Karpas-422 (cell line): ENCODE measurements around the gene ARHGAP22. TPM values are rescaled to one million over a fixed set of nuclear protein-coding genes. Genes with fewer than 3 reads are reported as not detected.
A peak's percentile ranks its signal among the peaks of the same experiment; 100 is the strongest.

Experiments
- DNase-seq: peaks from one replicate; pipeline ENCODE4 v3.0.0-alpha.2; 2015
- H2AFZ ChIP-seq: fragments of 200-600 bp; sonication (generic); 2 replicates; pipeline ENCODE4 v1.6.1; 2014; ENCODE audit warnings: antibody characterized with exemption, low read length, mixed read lengths
- H3K27ac ChIP-seq: fragments of 200-600 bp; sonication (generic); 2 replicates; pipeline ENCODE4 v1.5.1; 2014; ENCODE audit warnings: mild to moderate bottlenecking, low read length, moderate library complexity
- H3K27me3 ChIP-seq: fragments of 200-600 bp; sonication (generic); 2 replicates; pipeline ENCODE4 v1.6.1; 2014; ENCODE audit warnings: low read length, mixed read lengths
- H3K36me3 ChIP-seq: fragments of 200-600 bp; sonication (generic); 2 replicates; pipeline ENCODE4 v1.6.1; 2014; ENCODE audit warnings: low read length, mixed read lengths; ENCODE audit not compliant: insufficient read depth
- H3K4me1 ChIP-seq: fragments of 200-600 bp; sonication (generic); 2 replicates; pipeline ENCODE4 v1.6.1; 2014; ENCODE audit warnings: mild to moderate bottlenecking, low read length, mixed read lengths
- H3K4me2 ChIP-seq: fragments of 200-600 bp; sonication (generic); 2 replicates; pipeline ENCODE4 v1.6.1; 2014; ENCODE audit warnings: low read length, low read depth, mild to moderate bottlenecking; ENCODE audit not compliant: poor library complexity, severe bottlenecking
- H3K4me3 ChIP-seq: fragments of 200-600 bp; sonication (generic); 2 replicates; pipeline ENCODE4 v1.5.1; 2014; ENCODE audit warnings: mild to moderate bottlenecking, antibody characterized with exemption, low read length, mixed read lengths
- H3K79me2 ChIP-seq: fragments of 200-600 bp; sonication (generic); 2 replicates; pipeline ENCODE4 v1.6.1; 2014; ENCODE audit warnings: mild to moderate bottlenecking, low read length, mixed read lengths
- H3K9ac ChIP-seq: fragments of 200-600 bp; sonication (generic); 2 replicates; pipeline ENCODE4 v1.6.0; 2014; ENCODE audit warnings: low read length
- H3K9me2 ChIP-seq: fragments of 200-600 bp; sonication (generic), shearing (Covaris generic); replicated peaks from 2 replicates; pipeline ENCODE4 v1.6.0; 2014; ENCODE audit warnings: mild to moderate bottlenecking, low read length, moderate library complexity; ENCODE audit not compliant: insufficient read depth
- H3K9me3 ChIP-seq: fragments of 300-700, 200-600 bp; sonication (generic); 2 replicates; pipeline ENCODE4 v1.6.1; 2014; ENCODE audit warnings: low read length, mixed read lengths
- H4K20me1 ChIP-seq: fragments of 200-600 bp; sonication (generic); 2 replicates; pipeline ENCODE4 v1.6.1; 2014; ENCODE audit warnings: mild to moderate bottlenecking, antibody characterized with exemption, low read length, low read depth; ENCODE audit not compliant: insufficient read depth
- total RNA-seq: library from RNA; depleted of rRNA; stranded (reverse); fragments of >200 nt; shearing (Covaris generic); gene quantifications from 2 replicates; pipeline ENCODE4 v1.2.3, GENCODE V29; 2014; ENCODE audit warnings: low replicate concordance

The ARHGAP22 gene
- total RNA-seq, 1 experiment from 2014 or later, result 0.07 TPM

- H3K4me2 ChIP-seq, result peak overlapping the region; percentile 6
- no peaks in the 10 kb centered on the region for H3K36me3 ChIP-seq
- H3K9ac ChIP-seq, result no peak overlapping the region
- no peak overlapping the region for H2AFZ ChIP-seq
- H4K20me1 ChIP-seq, result no peaks in the 10 kb centered on the region
- H3K4me1 ChIP-seq, result peaks cover 64% of the 10 kb centered on the region
- H3K27me3 ChIP-seq, result no peaks in the 10 kb centered on the region
- H3K4me3 ChIP-seq, result no peak overlapping the region
- DNase-seq, result no peak
- no peaks in the 10 kb centered on the region for H3K9me2 ChIP-seq
- H3K79me2 ChIP-seq, result no peaks in the 10 kb centered on the region
- H3K27ac ChIP-seq, result no peak overlapping the region
- no peaks in the 10 kb centered on the region for H3K9me3 ChIP-seq
Measured at GRCh38 chr10:48579251-48579960, 25.5 kb downstream of the ARHGAP22 start.

GRCh38 chr10:48577158-48577557 lies 27.7 kb downstream of the ARHGAP22 start:
- Histone ChIP-seq H3K4me1 (peaks cover 76% of the 10 kb centered on the region), H4K20me1 (no peaks in the 10 kb centered on the region), H3K9me3 (no peaks in the 10 kb centered on the region), H3K9ac (peak overlapping the region; percentile 38), H3K27me3 (no peaks in the 10 kb centered on the region), H3K4me2 (peak overlapping the region; percentile 61), H3K36me3 (no peaks in the 10 kb centered on the region), H2AFZ (0 out of 2 replicates have a peak overlapping the region, but pooled peaks have one; percentile 61), H3K4me3 (peak overlapping the region; percentile 33; the same call in 1 of the 2 replicates), H3K27ac (peak overlapping the region; percentile 77), H3K9me2 (no peaks in the 10 kb centered on the region), H3K79me2 (no peaks in the 10 kb centered on the region)
- DNase-seq, result peak; percentile 85

GRCh38 chr10:48576501-48576900 lies 28.4 kb downstream of the ARHGAP22 start:
- peak overlapping the region; percentile 61 for H3K4me2 ChIP-seq
- DNase-seq, result no peak
- H3K4me1 ChIP-seq, result peaks cover 69% of the 10 kb centered on the region
- H3K27me3 ChIP-seq, result no peaks in the 10 kb centered on the region
- no peak overlapping the region for H3K4me3 ChIP-seq
- no peaks in the 10 kb centered on the region for H3K9me2 ChIP-seq
- no peaks in the 10 kb centered on the region for H3K9me3 ChIP-seq
- H3K36me3 ChIP-seq, result no peaks in the 10 kb centered on the region
- no peaks in the 10 kb centered on the region for H4K20me1 ChIP-seq
- no peak overlapping the region for H3K9ac ChIP-seq
- H2AFZ ChIP-seq, result no peak overlapping the region
- peak overlapping the region; percentile 77 for H3K27ac ChIP-seq
- no peaks in the 10 kb centered on the region for H3K79me2 ChIP-seq

DNA sequence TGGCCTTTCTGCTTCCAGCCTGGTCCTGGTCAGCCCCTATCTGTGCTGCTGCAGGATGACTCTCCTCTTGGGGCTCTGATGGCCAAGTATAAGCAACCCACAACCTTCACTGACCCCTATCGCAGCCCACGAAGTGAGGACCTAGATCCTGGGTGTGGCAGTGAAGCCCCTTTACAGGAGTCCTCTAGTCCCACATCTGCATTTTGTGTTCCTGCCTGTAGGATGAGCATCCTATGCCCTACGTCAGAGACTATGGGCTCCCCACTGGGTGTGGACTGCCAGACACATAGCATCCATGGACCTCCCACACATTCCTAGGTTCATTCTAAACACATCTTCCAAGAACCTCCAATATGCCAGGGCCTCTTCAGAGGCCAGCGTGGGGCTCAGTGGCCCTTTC lies 29.0 kb downstream of the ARHGAP22 start:
- no peak overlapping the region for H2AFZ ChIP-seq
- no peaks in the 10 kb centered on the region for H3K36me3 ChIP-seq
- H3K9ac ChIP-seq, result no peak overlapping the region
- no peak overlapping the region for H3K4me3 ChIP-seq
- H3K27me3 ChIP-seq, result no peaks in the 10 kb centered on the region
- H3K4me1 ChIP-seq, result peaks cover 63% of the 10 kb centered on the region
- no peak for DNase-seq
- no peaks in the 10 kb centered on the region for H3K79me2 ChIP-seq
- no peaks in the 10 kb centered on the region for H4K20me1 ChIP-seq
- peak overlapping the region; percentile 77 for H3K27ac ChIP-seq
- no peak overlapping the region for H3K4me2 ChIP-seq
- no peaks in the 10 kb centered on the region for H3K9me2 ChIP-seq
- no peaks in the 10 kb centered on the region for H3K9me3 ChIP-seq

DNA sequence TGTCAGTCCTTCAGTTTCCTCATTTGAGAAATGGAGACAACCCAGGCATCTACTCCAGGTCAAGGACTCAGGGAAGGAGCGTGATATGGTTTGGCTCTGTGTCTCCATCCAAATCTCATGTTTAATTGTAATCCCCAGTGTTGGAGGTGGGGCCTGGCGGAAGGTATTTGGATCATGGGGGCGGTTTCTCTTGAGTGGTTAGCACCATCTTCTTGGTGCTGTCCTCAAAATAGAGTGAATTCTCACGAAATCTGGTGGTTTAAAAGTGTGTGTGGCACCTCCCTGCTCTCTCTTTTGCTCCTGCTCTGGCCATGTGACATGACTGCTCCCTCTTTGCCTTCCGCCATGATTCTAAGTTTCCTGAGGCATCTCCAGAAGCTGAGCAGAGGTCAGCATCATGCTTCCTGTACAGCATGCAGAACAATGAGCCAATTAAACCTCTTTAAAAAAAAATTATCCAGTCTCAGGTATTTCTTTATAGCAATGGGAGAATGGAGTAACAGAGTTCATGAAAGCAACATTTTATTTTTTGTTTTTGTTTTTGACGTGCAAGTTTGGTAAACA lies 30.0 kb downstream of the ARHGAP22 start:
- Histone ChIP-seq H3K27ac (peak overlapping the region; percentile 84), H3K9me3 (no peaks in the 10 kb centered on the region), H3K36me3 (no peaks in the 10 kb centered on the region), H3K4me3 (peak overlapping the region; percentile 42; the same call in 1 of the 2 replicates), H3K4me2 (peak overlapping the region; percentile 63), H3K9me2 (no peaks in the 10 kb centered on the region), H3K27me3 (no peaks in the 10 kb centered on the region), H3K79me2 (no peaks in the 10 kb centered on the region), H3K4me1 (peaks cover 62% of the 10 kb centered on the region), H2AFZ (peak overlapping the region; percentile 17; the same call in 1 of the 2 replicates), H4K20me1 (no peaks in the 10 kb centered on the region), H3K9ac (peak overlapping the region; percentile 38)
- DNase-seq, result no peak

GRCh38 chr10:48574322-48574796 lies 30.5 kb downstream of the ARHGAP22 start:
- Histone ChIP-seq H3K79me2 (no peaks in the 10 kb centered on the region), H3K4me2 (peak overlapping the region; percentile 63), H3K9me3 (no peaks in the 10 kb centered on the region), H3K27me3 (no peaks in the 10 kb centered on the region), H3K9ac (peak overlapping the region; percentile 38), H3K4me1 (peaks cover 62% of the 10 kb centered on the region), H2AFZ (peak overlapping the region; percentile 17; the same call in 1 of the 2 replicates), H4K20me1 (no peaks in the 10 kb centered on the region), H3K27ac (peak overlapping the region; percentile 84), H3K36me3 (no peaks in the 10 kb centered on the region), H3K9me2 (no peaks in the 10 kb centered on the region), H3K4me3 (peak overlapping the region; percentile 42; the same call in 1 of the 2 replicates)
- peak; percentile 83 for DNase-seq

DNA sequence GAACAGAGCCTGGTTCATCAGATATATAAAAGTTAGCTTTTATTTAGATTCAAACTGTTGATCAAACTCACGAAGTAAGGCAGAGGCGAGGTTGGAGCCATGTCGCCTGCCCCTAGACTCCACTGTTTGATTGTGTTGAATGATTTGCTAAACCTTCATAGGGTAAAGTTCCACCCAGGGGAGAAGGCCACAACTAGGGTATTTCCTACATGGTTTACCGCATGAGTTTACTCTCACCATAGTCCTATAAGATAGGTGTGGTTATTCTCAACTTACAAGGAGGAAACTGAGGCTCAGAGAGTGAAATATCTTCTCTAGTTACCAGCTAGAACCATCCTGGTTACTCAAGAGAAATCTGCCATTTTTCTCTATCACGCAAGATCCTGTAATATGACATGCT lies 31.8 kb downstream of the ARHGAP22 start:
- Histone ChIP-seq H3K9me2 (no peaks in the 10 kb centered on the region), H3K27ac (no peak overlapping the region), H3K9me3 (no peaks in the 10 kb centered on the region), H3K9ac (no peak overlapping the region), H3K4me2 (no peak overlapping the region), H3K27me3 (no peaks in the 10 kb centered on the region), H3K36me3 (no peaks in the 10 kb centered on the region), H3K4me1 (peaks cover 50% of the 10 kb centered on the region), H2AFZ (no peak overlapping the region), H4K20me1 (no peaks in the 10 kb centered on the region), H3K4me3 (no peak overlapping the region), H3K79me2 (no peaks in the 10 kb centered on the region)
- DNase-seq, result no peak

GRCh38 chr10:48572414-48572813 lies 32.5 kb downstream of the ARHGAP22 start:
- no peaks in the 10 kb centered on the region for H3K9me3 ChIP-seq
- H3K27me3 ChIP-seq, result no peaks in the 10 kb centered on the region
- H3K27ac ChIP-seq, result no peak overlapping the region
- no peaks in the 10 kb centered on the region for H3K36me3 ChIP-seq
- H3K9me2 ChIP-seq, result no peaks in the 10 kb centered on the region
- DNase-seq, result no peak
- H3K79me2 ChIP-seq, result no peaks in the 10 kb centered on the region
- no peaks in the 10 kb centered on the region for H4K20me1 ChIP-seq
- no peak overlapping the region for H3K4me3 ChIP-seq
- no peak overlapping the region for H2AFZ ChIP-seq
- no peak overlapping the region for H3K4me2 ChIP-seq
- peaks cover 46% of the 10 kb centered on the region for H3K4me1 ChIP-seq
- no peak overlapping the region for H3K9ac ChIP-seq
